IPS DF 6.9 (cell line): ENCODE measurements around the gene TM6SF1.
"Not testable (repeated sequence)": the region's sequence is repeated elsewhere in the genome, so short reads cannot be mapped to it uniquely, and the experiment has no call there.

ENCODE experiments used
- DNase-seq: peaks from one replicate; pipeline ENCODE4 v3.0.0-alpha.2; 2013; ENCODE audit warnings: low read depth, low spot score
- H3K27ac ChIP-seq: one replicate; pipeline ENCODE4 v1.5.1; 2013; ENCODE audit warnings: low read length, control low read depth
- H3K27me3 ChIP-seq: 2 replicates; pipeline ENCODE4 v1.6.1; 2013; ENCODE audit warnings: mild to moderate bottlenecking, low read length; ENCODE audit not compliant: control insufficient read depth, insufficient read depth
- H3K36me3 ChIP-seq: 2 replicates; pipeline ENCODE4 v1.6.1; 2013; ENCODE audit warnings: low read length; ENCODE audit not compliant: control insufficient read depth, insufficient read depth
- H3K4me1 ChIP-seq: 2 replicates; pipeline ENCODE4 v1.6.1; 2013; ENCODE audit warnings: low read length; ENCODE audit not compliant: control insufficient read depth, insufficient read depth
- H3K4me3 ChIP-seq: 2 replicates; pipeline ENCODE4 v1.5.1; 2013; ENCODE audit warnings: mild to moderate bottlenecking, low read length
- H3K9me3 ChIP-seq: 2 replicates; pipeline ENCODE4 v1.6.1; 2013; ENCODE audit warnings: low read length, inconsistent platforms; ENCODE audit not compliant: control insufficient read depth, insufficient read depth
- WGBS: extraction: QIAGEN DNeasy Blood & Tissue Kit; methylation state at CpG from one replicate; pipeline ENCODE4 v1.1.7; 2013; ENCODE audit warnings: mixed read lengths, missing lambda C conversion rate; ENCODE audit not compliant: insufficient read length, insufficient coverage; 5-methylcytosine and 5-hydroxymethylcytosine counted together

The TM6SF1 gene

DNA sequence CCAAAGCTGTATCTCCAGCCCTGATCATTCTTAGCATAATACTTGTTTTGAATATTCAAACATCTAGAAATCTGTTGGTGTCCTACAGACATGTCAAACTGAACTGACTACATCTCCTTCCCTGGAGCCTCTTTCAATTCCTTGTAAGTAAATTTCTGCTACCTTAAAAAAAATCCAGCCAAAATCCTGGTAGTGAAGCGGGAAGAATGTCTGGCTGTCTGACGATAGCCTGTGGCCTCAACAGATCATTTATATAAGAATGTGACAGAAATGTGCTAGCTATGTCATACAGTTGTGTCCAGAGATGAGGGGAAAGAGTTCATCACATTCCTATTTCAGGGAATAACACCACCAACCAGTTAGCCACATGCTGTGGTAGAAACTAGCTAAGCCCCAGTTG is 18.6 kb upstream of the TM6SF1 start:
- DNase-seq = no peak
- no peaks in the 10 kb centered on the region for H3K36me3 ChIP-seq
- H3K27ac ChIP-seq = no peak overlapping the region
- no CpG with 5 or more reads among the region's 2 CpGs for WGBS
- no peaks in the 10 kb centered on the region for H3K27me3 ChIP-seq
- H3K4me1 ChIP-seq = no peaks in the 10 kb centered on the region
- no peak overlapping the region for H3K4me3 ChIP-seq
- H3K9me3 ChIP-seq = no peaks in the 10 kb centered on the region

DNA sequence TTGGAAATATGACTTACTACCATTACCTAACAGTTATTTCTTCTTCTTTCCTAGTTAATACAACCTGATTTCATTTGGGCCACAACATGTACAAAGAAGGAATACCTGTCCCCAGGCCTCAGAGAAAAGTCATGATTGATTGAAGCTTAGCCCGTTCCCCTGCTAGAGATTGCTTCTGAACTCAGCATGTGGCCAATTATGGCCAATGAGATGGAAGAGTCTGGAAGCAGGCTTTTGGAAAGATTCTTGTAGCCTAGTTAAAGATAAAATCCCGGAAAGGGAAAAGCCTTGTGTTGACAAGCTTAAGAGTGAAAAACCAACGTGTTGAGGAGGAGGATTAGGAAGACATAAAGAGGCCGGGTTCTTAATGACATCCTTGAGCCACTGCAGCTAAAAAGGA is 17.0 kb upstream of the TM6SF1 start:
- no peaks in the 10 kb centered on the region for H3K27me3 ChIP-seq
- no peak for DNase-seq
- H3K9me3 ChIP-seq = no peaks in the 10 kb centered on the region
- WGBS = no CpG with 5 or more reads among the region's 4 CpGs
- H3K27ac ChIP-seq = no peak overlapping the region
- no peaks in the 10 kb centered on the region for H3K4me1 ChIP-seq
- no peaks in the 10 kb centered on the region for H3K36me3 ChIP-seq
- no peak overlapping the region for H3K4me3 ChIP-seq

DNA sequence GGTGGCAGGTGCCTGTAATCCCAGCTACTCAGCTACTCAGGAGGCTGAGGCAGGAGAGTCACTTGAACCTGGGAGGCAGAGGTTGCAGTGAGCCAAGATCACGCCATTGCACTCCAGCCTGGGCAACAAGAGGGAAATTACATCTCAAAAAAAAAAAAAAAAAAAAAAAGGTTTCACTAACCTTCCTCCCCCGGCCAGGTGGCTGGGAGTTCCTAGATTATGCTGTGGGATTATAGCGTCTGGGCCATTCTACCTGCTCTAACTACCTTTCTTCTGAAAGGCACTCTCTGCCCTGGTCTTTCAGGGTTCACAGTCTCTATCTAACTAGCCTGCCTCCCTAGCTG is 15.5 kb upstream of the TM6SF1 start:
- H3K36me3 ChIP-seq, H3K4me1 ChIP-seq, H3K9me3 ChIP-seq, H3K4me3 ChIP-seq, H3K27ac ChIP-seq, H3K27me3 ChIP-seq, DNase-seq: not testable (repeated sequence)
- no CpG with 5 or more reads among the region's 3 CpGs for WGBS

DNA sequence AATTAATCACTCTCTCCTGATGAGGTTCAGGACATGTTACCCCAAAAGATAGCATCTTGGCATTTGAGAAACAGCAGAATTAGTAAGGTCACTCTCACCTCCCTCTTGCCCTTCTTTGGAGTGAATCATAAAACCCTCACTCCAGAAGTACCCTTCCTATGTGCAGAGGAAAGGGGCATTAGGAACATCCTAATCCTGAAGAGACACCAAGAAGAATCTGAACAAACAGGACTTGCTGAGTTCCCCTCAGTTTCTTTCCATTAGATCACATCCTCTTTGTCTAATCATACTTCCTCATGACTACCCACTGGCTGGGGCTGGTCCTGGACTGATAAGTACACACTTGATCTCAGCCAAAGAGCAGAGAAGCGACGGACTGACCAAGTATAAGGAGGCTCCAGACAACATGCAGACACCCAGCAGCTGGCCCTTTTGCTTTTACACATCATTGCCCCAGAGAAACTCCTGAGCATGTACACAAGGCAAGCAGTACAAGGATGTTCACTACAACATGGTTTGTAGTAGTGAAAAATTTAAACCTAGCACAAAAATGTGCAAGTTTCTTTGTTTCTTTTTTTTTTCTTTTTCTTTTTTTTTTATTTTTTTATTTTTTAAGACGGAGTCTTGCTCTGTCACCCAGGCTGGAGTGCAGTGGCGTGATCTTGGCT is 15.0 kb upstream of the TM6SF1 start:
- no peak overlapping the region for H3K27ac ChIP-seq
- no CpG with 5 or more reads among the region's 4 CpGs for WGBS
- H3K4me3 ChIP-seq = no peak overlapping the region
- no peaks in the 10 kb centered on the region for H3K27me3 ChIP-seq
- H3K9me3 ChIP-seq = no peaks in the 10 kb centered on the region
- H3K36me3 ChIP-seq = no peaks in the 10 kb centered on the region
- H3K4me1 ChIP-seq = no peaks in the 10 kb centered on the region
- DNase-seq = no peak

DNA sequence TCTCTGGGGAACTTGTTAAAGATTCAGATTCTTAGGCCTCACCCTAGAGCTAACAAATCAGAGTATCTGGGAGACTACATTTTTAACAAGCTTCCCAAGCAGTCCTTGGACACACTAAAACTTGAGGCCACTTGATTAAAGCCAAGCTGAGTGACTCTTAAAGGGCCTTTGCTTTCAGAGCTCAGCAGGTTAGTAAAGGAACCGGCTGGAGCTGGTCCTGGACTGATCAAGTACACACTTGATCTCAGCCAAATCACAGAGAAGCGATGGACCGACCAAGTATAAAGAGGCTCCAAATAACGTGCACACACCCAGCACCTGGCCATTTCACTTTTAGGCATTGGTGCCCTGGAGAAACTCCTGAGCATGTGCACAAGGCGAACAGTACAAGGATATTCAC is 12.9 kb upstream of the TM6SF1 start:
- H3K27ac ChIP-seq = no peak overlapping the region
- no peak for DNase-seq
- H3K4me1 ChIP-seq = no peaks in the 10 kb centered on the region
- H3K4me3 ChIP-seq = no peak overlapping the region
- H3K36me3 ChIP-seq = no peaks in the 10 kb centered on the region
- no peaks in the 10 kb centered on the region for H3K9me3 ChIP-seq
- H3K27me3 ChIP-seq = no peaks in the 10 kb centered on the region
- no CpG with 5 or more reads among the region's 5 CpGs for WGBS

DNA sequence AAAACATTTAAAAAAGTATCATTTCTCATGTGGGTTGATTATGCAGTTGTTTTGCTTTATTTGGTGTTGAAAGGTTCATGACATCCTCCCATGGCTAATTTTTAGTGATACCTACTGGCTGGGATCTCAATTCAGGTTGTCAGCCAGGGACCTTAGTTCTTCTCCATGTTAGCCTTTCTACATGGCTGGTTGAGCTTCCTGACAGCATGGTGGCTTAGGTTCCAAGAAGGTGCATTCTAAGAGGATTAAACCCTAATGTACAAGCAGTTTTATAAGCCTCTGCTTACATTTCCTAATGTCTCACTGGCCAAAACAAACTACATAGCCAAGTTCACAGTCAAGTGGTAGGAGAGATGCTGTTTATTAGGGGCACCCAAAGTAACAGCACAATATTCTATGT is 9.4 kb upstream of the TM6SF1 start:
- no peak overlapping the region for H3K4me3 ChIP-seq
- no peaks in the 10 kb centered on the region for H3K4me1 ChIP-seq
- H3K9me3 ChIP-seq = no peaks in the 10 kb centered on the region
- no peaks in the 10 kb centered on the region for H3K27me3 ChIP-seq
- DNase-seq = no peak
- H3K27ac ChIP-seq = no peak overlapping the region
- H3K36me3 ChIP-seq = no peaks in the 10 kb centered on the region

DNA sequence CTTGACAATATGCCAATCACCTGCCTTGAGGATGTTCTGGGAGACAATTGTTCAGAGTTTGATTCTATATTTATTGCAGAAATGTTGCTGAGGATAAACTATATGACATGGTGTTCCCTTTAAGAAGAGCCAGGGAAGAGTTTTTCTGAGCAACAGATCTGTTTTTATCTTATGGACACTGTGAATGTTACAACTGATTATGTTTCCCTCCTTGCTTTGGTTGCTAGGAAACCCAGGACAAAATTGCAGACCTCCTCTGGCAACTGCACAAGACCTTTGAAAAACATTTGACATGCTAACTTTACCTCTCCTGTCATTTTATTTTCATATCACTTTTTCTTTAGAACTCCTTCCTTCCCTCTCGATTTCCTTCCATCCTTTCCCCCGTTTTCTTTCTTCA is 8.2 kb upstream of the TM6SF1 start:
- 100% methylated on average over 2 of the region's 2 CpGs for WGBS
- Histone ChIP-seq H3K4me1 (no peaks in the 10 kb centered on the region), H3K27me3 (no peaks in the 10 kb centered on the region)

DNA sequence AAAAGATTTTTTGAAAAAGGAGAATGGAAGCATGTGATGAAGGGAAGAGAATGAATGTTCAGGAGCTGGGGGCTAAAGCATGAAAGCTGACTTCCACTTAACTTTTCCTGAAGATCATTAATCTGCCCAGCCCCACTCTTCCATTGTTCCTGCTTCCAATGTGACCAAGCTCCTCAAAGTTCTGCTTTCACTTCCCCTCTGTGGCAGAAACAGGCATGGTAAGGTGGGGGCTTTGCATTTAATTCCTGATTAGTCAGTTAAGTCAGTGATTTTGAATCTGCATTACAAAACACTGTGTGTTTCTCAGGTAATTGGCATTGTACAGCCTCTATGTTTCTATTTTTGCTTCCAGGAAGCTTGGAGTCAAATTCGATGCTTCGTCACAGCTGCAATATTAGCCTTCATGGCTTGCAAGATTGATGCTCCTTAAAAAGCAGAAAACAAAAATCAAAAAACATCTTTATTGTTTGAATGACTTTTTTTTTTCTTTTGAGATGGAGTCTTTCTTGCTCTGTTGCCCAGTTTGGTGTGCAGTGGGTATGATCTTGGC is 7.3 kb upstream of the TM6SF1 start:
- H3K27me3 ChIP-seq = no peaks in the 10 kb centered on the region
- no peak for DNase-seq
- H3K4me3 ChIP-seq = no peak overlapping the region
- no peaks in the 10 kb centered on the region for H3K36me3 ChIP-seq
- no CpG with 5 or more reads among the region's 2 CpGs for WGBS
- H3K4me1 ChIP-seq = no peaks in the 10 kb centered on the region
- H3K9me3 ChIP-seq = no peaks in the 10 kb centered on the region
- no peak overlapping the region for H3K27ac ChIP-seq

More for the DNA sequence above, 8.2 kb upstream of the TM6SF1 start:
- Histone ChIP-seq H3K9me3 (no peaks in the 10 kb centered on the region), H3K36me3 (no peaks in the 10 kb centered on the region), H3K27ac (no peak overlapping the region), H3K4me3 (no peak overlapping the region)
- DNase-seq = no peak

DNA sequence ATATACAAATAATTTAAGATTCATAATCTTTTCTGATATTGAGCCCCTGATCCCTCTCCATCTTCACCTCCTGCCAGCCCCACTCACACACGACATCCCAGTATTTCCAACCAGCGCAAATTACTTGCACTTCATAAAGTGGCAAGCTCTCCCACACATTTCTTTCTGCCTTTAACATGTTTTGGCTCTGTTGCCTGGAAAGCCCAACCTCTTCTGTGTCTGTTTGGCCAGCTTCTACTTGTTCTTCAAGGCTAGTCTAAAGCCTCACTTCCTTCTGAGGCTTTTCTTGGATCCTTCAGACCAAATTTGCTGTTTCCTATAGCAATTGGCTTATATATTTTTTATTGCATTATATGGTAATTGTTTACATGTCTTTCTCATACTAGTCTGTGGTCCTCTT is 5.1 kb upstream of the TM6SF1 start:
- Histone ChIP-seq H3K4me1 (peaks cover 2% of the 10 kb centered on the region; the same call in 1 of the 2 replicates), H3K36me3 (no peaks in the 10 kb centered on the region), H3K27me3 (peaks cover 6% of the 10 kb centered on the region; the same call in 1 of the 2 replicates), H3K9me3 (no peaks in the 10 kb centered on the region), H3K27ac (no peak overlapping the region), H3K4me3 (no peak overlapping the region)
- no peak for DNase-seq
- no CpG with 5 or more reads among the region's 2 CpGs for WGBS

DNA sequence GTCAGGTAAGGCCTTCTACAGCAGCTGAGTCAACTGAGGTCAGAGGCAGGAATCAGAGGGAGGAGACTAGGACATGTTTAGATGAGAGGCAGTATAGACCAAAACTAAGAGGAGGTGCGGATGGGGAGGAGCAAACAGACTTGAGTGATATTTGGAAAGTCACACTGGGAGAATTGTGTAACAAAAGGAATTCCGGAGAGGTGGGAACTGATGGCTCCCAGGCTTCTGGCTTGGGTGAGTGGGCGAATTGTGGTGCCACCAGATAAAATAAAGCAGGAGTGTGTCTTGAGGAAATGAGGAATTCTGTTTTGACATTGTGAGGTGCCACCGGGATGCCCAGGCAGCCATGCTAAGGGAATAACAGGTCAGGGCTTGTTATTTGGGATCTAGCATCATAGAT is 3.3 kb upstream of the TM6SF1 start:
- no peak overlapping the region for H3K27ac ChIP-seq
- H3K9me3 ChIP-seq = no peaks in the 10 kb centered on the region
- H3K36me3 ChIP-seq = no peaks in the 10 kb centered on the region
- H3K4me1 ChIP-seq = peaks cover 5% of the 10 kb centered on the region; the same call in 1 of the 2 replicates
- DNase-seq = no peak
- WGBS = no CpG with 5 or more reads among the region's 4 CpGs
- H3K27me3 ChIP-seq = peaks cover 11% of the 10 kb centered on the region; the same call in 1 of the 2 replicates
- H3K4me3 ChIP-seq = no peak overlapping the region

DNA sequence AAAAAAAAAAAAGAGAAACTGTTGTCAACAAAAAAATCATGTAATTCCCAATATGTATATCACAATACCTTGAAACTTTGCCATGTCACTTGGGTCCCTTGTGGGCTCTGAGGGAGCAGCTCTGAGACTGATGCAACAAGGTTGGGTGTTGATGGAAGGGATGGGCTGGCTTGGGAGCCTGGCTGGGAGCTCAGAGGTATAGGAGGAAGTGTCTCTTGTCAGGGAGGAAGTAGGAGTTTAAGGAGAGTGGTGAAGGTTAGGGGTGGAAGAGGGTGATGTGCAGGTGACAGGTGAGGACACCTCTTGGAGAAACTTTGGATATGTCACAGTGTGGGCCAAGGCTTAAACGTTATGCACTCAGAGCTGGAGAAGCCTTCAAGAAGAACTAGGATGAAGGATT is 2.0 kb upstream of the TM6SF1 start:
- Histone ChIP-seq H3K27me3 (peaks cover 11% of the 10 kb centered on the region; the same call in 1 of the 2 replicates), H3K4me3 (no peak overlapping the region)
- whole genome bisulfite sequencing = no CpG with 5 or more reads among the region's 1 CpG

More for the DNA sequence above, 2.0 kb upstream of the TM6SF1 start:
- H3K36me3 ChIP-seq = no peaks in the 10 kb centered on the region
- H3K9me3 ChIP-seq = no peaks in the 10 kb centered on the region
- H3K4me1 ChIP-seq = peaks cover 5% of the 10 kb centered on the region; the same call in 1 of the 2 replicates
- no peak overlapping the region for H3K27ac ChIP-seq
- no peak for DNase-seq
